SK-N-SH (cell line): Measurements from ENCODE around the gene GPR171. TPM values are rescaled to one million over a fixed set of nuclear protein-coding genes. Genes with fewer than 3 reads are reported as not detected.

Source experiments
- CTCF ChIA-PET: fragments of 300-600, 350-600 bp; formaldehyde crosslinking; extraction: SDS; loops from one replicate; lab custom pipeline; 2021; lab: Yijun Ruan, JAX
- POLR2A ChIA-PET: fragments of 350-600 bp; sonication (Branson Sonifier 250); formaldehyde crosslinking; extraction: SDS; loops from one replicate; lab custom pipeline; 2020; ENCODE audit warnings: antibody characterized with exemption, inconsistent platforms; lab: Yijun Ruan, JAX
- DNase-seq: peaks from one replicate; pipeline ENCODE4 v3.0.0; 2012
- H2AFZ ChIP-seq: fragments of 200-600 bp; sonication (generic); 2 replicates; pipeline ENCODE4 v1.8.1; 2016; ENCODE audit warnings: antibody characterized with exemption, mild to moderate bottlenecking, low read depth
- H3F3A ChIP-seq: fragments of 200-600 bp; sonication (generic); replicated peaks from 2 replicates; pipeline ENCODE3; 2016; ENCODE audit warnings: antibody characterized with exemption, mild to moderate bottlenecking; ENCODE audit not compliant: insufficient read depth
- H3K27ac ChIP-seq, 2 experiments: fragments of 200-500 bp in 1 of 2; fragments of 200-600 bp in 1 of 2; sonication (Bioruptor generic) in 1 of 2; sonication (generic), shearing (Covaris generic) in 1 of 2; 2 replicates each; pipeline versions ENCODE4 v1.5.1 to v1.6.1; 2014 to 2016; ENCODE audit warnings: low read depth in 2 of 2, inconsistent platforms in 1 of 2, low read length in 1 of 2, mild to moderate bottlenecking in 1 of 2, mixed read lengths in 1 of 2
- H3K27me3 ChIP-seq: fragments of 200-600 bp; sonication (generic), shearing (Covaris generic); 2 replicates; pipeline ENCODE4 v1.6.1; 2016; ENCODE audit warnings: mixed run types; ENCODE audit not compliant: insufficient read depth
- H3K36me3 ChIP-seq, 2 experiments: fragments of 200-500 bp in 1 of 2; fragments of 200-600 bp in 1 of 2; sonication (Bioruptor generic) in 1 of 2; sonication (generic) in 1 of 2; replicated peaks in 1 of 2; 2 replicates each; pipeline versions ENCODE3 to v1.5.1; 2014 to 2016; ENCODE audit warnings: low read length in 1 of 2, mild to moderate bottlenecking in 1 of 2; ENCODE audit not compliant: insufficient read depth in 2 of 2, control insufficient read depth in 1 of 2
- H3K4me1 ChIP-seq, 2 experiments: fragments of 200-500 bp in 1 of 2; fragments of 200-600 bp in 1 of 2; sonication (Bioruptor generic) in 1 of 2; sonication (generic), shearing (Covaris generic) in 1 of 2; 2 replicates each; pipeline versions ENCODE4 v1.5.1 to v1.6.1; 2014 to 2016; ENCODE audit warnings: low read depth in 1 of 2, low read length in 1 of 2, mixed run types in 1 of 2; ENCODE audit not compliant: insufficient read depth in 2 of 2, control insufficient read depth in 1 of 2
- H3K4me2 ChIP-seq: fragments of 200-600 bp; sonication (generic), shearing (Covaris generic); 2 replicates; pipeline ENCODE4 v1.6.1; 2017; ENCODE audit warnings: mixed run types
- H3K4me3 ChIP-seq, 2 experiments: fragments of 200-500 bp in 1 of 2; fragments of 200-600 bp in 1 of 2; sonication (Bioruptor generic) in 1 of 2; sonication (generic), shearing (Covaris generic) in 1 of 2; 2 replicates each; pipeline versions ENCODE4 v1.5.1 to v1.8.1; 2014 to 2016; ENCODE audit warnings: low read depth in 2 of 2, inconsistent platforms in 1 of 2, low read length in 1 of 2, mild to moderate bottlenecking in 1 of 2, mixed read lengths in 1 of 2, moderate library complexity in 1 of 2
- H3K79me2 ChIP-seq: fragments of 200-600 bp; sonication (generic); 2 replicates; pipeline ENCODE4 v1.8.1; 2017; ENCODE audit warnings: mild to moderate bottlenecking; ENCODE audit not compliant: insufficient read depth
- H3K9ac ChIP-seq: fragments of 200-600 bp; sonication (generic); 2 replicates; pipeline ENCODE4 v1.6.1; 2017; ENCODE audit warnings: mixed run types
- H3K9me2 ChIP-seq: fragments of 200-600 bp; sonication (generic); 2 replicates; pipeline ENCODE4 v1.6.1; 2017; ENCODE audit warnings: mixed run types
- H3K9me3 ChIP-seq: fragments of 200-600 bp; sonication (generic); 2 replicates; pipeline ENCODE4 v1.6.1; 2017; ENCODE audit warnings: mixed run types, mild to moderate bottlenecking, moderate library complexity
- H4K20me1 ChIP-seq: fragments of 200-600 bp; sonication (generic); 2 replicates; pipeline ENCODE4 v1.6.1; 2017; ENCODE audit warnings: mild to moderate bottlenecking, mixed run types; ENCODE audit not compliant: insufficient read depth
- FOXJ3 ChIP-seq: sonication (generic); formaldehyde crosslinking; IDR thresholded peaks from 2 replicates; pipeline ENCODE4 v1.5.1; 2020; ENCODE audit warnings: mild to moderate bottlenecking, missing genetic modification reagents
- GABPA ChIP-seq: IDR thresholded peaks from 2 replicates; pipeline ENCODE4 v1.4.0; 2012; ENCODE audit warnings: low read depth, mild to moderate bottlenecking
- GATA2 ChIP-seq: sonication (generic); formaldehyde crosslinking; IDR thresholded peaks from 2 replicates; pipeline ENCODE4 v1.5.0; 2020; ENCODE audit warnings: mild to moderate bottlenecking, missing genetic modification reagents
- JUND ChIP-seq: IDR thresholded peaks from 2 replicates; pipeline ENCODE4 v1.4.0; 2012
- POLR2AphosphoS5 ChIP-seq: IDR thresholded peaks from 2 replicates; pipeline ENCODE4 v1.6.1; 2012; ENCODE audit warnings: low read depth, low read length
- RAD21 ChIP-seq: IDR thresholded peaks from 2 replicates; pipeline ENCODE4 v1.6.1; 2012; ENCODE audit warnings: mild to moderate bottlenecking, low read length
- SIN3A ChIP-seq: IDR thresholded peaks from 2 replicates; pipeline ENCODE4 v1.6.1; 2012; ENCODE audit warnings: low read depth, mild to moderate bottlenecking, low read length, moderate library complexity, borderline replicate concordance
- SMC3 ChIP-seq: IDR thresholded peaks from 2 replicates; pipeline ENCODE4 v1.6.1; 2012; ENCODE audit warnings: low read depth, low read length, improper control_type of control experiment
- TAF1 ChIP-seq: IDR thresholded peaks from 2 replicates; pipeline ENCODE4 v1.6.1; 2012; ENCODE audit warnings: low read depth, mild to moderate bottlenecking, low read length, moderate library complexity, borderline replicate concordance
- WGBS: methylation state at CpG from one replicate; pipeline ENCODE4 v1.1.6; 2017; ENCODE audit warnings: low lambda C conversion rate; 5-methylcytosine and 5-hydroxymethylcytosine counted together
- polyA plus RNA-seq, 3 experiments: library from polyadenylated mRNA; depleted of rRNA; stranded (reverse); fragments of >200 nt; gene quantifications; 2 replicates each; pipeline ENCODE4 v1.2.3, GENCODE V29; 2012
- TF ChIP-seq, protein P1 (sequence below): IDR thresholded peaks from 2 replicates; pipeline ENCODE4; 2012
- TF ChIP-seq, protein P2 (sequence below): IDR thresholded peaks from 2 replicates; pipeline ENCODE4 v1.6.1; 2012; ENCODE audit warnings: mild to moderate bottlenecking, low read depth, low read length, moderate library complexity
- TF ChIP-seq, protein P3 (sequence below): fragments of 150-350 bp; IDR thresholded peaks from 2 replicates; pipeline ENCODE4 v1.6.1; 2016; ENCODE audit warnings: mild to moderate bottlenecking, low read depth, low read length
- TF ChIP-seq, protein P4 (sequence below): fragments of 200-600 bp; sonication (generic); IDR thresholded peaks from 2 replicates; pipeline ENCODE4 v1.6.1; 2017; ENCODE audit warnings: antibody characterized with exemption, mild to moderate bottlenecking, moderate library complexity
- TF ChIP-seq, protein P5 (sequence below): IDR thresholded peaks from 2 replicates; pipeline ENCODE4 v1.4.0; 2012; ENCODE audit warnings: low read depth, borderline replicate concordance
- TF ChIP-seq, protein P6 (sequence below): IDR thresholded peaks from 2 replicates; pipeline ENCODE4 v1.4.0; 2012; ENCODE audit warnings: low read depth

GPR171 gene
- polyA plus RNA-seq, 1 of the 3 experiments (the other 2 are of a cell fraction) = not detected

DNA sequence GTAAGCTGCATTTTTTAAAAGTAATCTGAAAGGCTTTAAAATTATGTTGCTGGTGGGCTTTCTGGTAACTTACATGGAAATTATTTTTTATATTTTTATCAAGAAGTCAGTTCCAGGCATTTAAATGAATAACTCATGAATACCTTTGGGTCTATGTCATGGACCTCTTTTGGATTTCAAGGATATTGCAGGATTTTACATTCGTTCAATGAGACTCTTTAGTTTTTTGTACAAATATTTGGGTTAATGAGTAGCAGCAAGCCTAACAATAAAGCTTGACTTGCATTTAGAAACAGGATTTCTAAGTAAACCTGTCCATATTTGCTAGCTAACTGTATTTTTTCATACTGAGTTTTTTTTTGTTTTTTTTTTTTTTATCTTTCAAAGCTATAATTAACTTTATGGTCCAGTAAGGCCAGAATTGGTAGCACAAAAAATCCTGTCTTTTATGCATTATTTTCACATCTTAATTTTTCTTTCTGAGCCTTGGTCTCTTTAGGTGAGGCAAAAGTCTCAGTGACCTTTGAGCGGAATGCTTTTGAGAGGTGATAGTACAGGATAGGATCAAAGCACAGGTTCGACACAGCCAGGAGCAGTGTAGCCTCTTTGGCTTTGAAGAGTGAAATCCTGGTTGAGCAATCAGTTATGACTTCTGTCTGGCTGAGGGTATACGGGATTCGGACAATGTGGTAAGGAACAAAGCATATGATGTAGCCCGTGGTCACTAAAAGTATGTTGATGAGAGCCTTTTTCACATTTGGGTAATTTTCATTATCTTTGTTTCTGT, 4.8 kb downstream of the GPR171 start:
- peak overlapping the region in 1 of 2 experiments; percentile 36; a peak in 2 of 4 replicates for H3K27ac ChIP-seq
- no peaks in the 10 kb centered on the region for H3K9me3 ChIP-seq
- no peak overlapping the region for H3K4me3 ChIP-seq
- no peaks in the 10 kb centered on the region for H3K4me1 ChIP-seq
- H3F3A ChIP-seq = no peaks in the 10 kb centered on the region
- H3K36me3 ChIP-seq = no peaks in the 10 kb centered on the region
- no peaks in the 10 kb centered on the region for H3K9me2 ChIP-seq
- no peaks in the 10 kb centered on the region for H3K27me3 ChIP-seq
- DNase-seq = no peak
- no peaks in the 10 kb centered on the region for H4K20me1 ChIP-seq
- TF ChIP-seq GATA2 (CRISPR knock-in tag) (no peak), TAF1 (no peak), JUND (no peak)
- TF ChIP-seq, protein P1, sequence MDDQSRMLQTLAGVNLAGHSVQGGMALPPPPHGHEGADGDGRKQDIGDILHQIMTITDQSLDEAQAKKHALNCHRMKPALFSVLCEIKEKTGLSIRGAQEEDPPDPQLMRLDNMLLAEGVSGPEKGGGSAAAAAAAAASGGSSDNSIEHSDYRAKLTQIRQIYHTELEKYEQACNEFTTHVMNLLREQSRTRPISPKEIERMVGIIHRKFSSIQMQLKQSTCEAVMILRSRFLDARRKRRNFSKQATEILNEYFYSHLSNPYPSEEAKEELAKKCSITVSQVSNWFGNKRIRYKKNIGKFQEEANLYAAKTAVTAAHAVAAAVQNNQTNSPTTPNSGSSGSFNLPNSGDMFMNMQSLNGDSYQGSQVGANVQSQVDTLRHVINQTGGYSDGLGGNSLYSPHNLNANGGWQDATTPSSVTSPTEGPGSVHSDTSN = no peak
- CTCF ChIA-PET = interaction anchor here (0.6 to 3.3 kb wide), 3 partner anchors 13 to 30 kb away, joined by 3 to 21 read pairs (median 4); no protein-coding TSS in a partner anchor
- no peak overlapping the region for H3K9ac ChIP-seq
- H3K79me2 ChIP-seq = no peaks in the 10 kb centered on the region
- H2AFZ ChIP-seq = no peak overlapping the region
- 64% methylated on average over 6 of the region's 6 CpGs for WGBS
- POLR2A ChIA-PET = no interaction called here
- no peak overlapping the region for H3K4me2 ChIP-seq

DNA sequence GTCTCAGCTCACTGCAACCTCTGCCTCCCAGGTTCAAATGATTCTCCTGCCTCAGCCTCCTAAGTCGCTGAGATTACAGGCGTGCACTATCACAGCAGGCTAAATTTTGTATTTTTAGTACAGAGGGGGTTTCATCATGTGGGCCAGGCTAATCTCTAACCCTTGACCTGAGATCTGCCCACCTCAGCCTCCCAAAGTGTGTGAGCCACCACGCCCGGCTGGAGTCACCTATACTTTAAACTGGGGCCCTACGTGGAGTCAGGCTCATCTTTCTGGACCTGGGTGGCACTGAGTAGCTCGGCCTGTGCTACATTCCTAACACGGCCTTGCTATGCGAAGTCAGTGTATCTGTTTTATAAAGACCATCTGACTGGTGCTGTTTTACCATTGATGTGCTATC, 5.8 kb downstream of the GPR171 start:
- Histone ChIP-seq H3K9ac (no peak overlapping the region), H3K36me3 (no peaks in the 10 kb centered on the region), H3K9me3 (no peaks in the 10 kb centered on the region), H3K4me1 (no peaks in the 10 kb centered on the region), H3K27me3 (no peaks in the 10 kb centered on the region), H3K4me3 (no peak overlapping the region), H3K4me2 (no peak overlapping the region), H3K9me2 (no peaks in the 10 kb centered on the region), H2AFZ (no peak overlapping the region), H3K79me2 (no peaks in the 10 kb centered on the region), H3K27ac (no peak overlapping the region), H3F3A (no peaks in the 10 kb centered on the region), H4K20me1 (no peaks in the 10 kb centered on the region)
- TF ChIP-seq, protein P2, sequence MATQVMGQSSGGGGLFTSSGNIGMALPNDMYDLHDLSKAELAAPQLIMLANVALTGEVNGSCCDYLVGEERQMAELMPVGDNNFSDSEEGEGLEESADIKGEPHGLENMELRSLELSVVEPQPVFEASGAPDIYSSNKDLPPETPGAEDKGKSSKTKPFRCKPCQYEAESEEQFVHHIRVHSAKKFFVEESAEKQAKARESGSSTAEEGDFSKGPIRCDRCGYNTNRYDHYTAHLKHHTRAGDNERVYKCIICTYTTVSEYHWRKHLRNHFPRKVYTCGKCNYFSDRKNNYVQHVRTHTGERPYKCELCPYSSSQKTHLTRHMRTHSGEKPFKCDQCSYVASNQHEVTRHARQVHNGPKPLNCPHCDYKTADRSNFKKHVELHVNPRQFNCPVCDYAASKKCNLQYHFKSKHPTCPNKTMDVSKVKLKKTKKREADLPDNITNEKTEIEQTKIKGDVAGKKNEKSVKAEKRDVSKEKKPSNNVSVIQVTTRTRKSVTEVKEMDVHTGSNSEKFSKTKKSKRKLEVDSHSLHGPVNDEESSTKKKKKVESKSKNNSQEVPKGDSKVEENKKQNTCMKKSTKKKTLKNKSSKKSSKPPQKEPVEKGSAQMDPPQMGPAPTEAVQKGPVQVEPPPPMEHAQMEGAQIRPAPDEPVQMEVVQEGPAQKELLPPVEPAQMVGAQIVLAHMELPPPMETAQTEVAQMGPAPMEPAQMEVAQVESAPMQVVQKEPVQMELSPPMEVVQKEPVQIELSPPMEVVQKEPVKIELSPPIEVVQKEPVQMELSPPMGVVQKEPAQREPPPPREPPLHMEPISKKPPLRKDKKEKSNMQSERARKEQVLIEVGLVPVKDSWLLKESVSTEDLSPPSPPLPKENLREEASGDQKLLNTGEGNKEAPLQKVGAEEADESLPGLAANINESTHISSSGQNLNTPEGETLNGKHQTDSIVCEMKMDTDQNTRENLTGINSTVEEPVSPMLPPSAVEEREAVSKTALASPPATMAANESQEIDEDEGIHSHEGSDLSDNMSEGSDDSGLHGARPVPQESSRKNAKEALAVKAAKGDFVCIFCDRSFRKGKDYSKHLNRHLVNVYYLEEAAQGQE = no peak
- TF ChIP-seq, protein P3, sequence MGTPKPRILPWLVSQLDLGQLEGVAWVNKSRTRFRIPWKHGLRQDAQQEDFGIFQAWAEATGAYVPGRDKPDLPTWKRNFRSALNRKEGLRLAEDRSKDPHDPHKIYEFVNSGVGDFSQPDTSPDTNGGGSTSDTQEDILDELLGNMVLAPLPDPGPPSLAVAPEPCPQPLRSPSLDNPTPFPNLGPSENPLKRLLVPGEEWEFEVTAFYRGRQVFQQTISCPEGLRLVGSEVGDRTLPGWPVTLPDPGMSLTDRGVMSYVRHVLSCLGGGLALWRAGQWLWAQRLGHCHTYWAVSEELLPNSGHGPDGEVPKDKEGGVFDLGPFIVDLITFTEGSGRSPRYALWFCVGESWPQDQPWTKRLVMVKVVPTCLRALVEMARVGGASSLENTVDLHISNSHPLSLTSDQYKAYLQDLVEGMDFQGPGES = no peak
- no peak for TF ChIP-seq SMC3
- no peak for TF ChIP-seq FOXJ3 (CRISPR knock-in tag)
- no peak for TF ChIP-seq TAF1
- TF ChIP-seq JUND = no peak
- TF ChIP-seq, protein P4, sequence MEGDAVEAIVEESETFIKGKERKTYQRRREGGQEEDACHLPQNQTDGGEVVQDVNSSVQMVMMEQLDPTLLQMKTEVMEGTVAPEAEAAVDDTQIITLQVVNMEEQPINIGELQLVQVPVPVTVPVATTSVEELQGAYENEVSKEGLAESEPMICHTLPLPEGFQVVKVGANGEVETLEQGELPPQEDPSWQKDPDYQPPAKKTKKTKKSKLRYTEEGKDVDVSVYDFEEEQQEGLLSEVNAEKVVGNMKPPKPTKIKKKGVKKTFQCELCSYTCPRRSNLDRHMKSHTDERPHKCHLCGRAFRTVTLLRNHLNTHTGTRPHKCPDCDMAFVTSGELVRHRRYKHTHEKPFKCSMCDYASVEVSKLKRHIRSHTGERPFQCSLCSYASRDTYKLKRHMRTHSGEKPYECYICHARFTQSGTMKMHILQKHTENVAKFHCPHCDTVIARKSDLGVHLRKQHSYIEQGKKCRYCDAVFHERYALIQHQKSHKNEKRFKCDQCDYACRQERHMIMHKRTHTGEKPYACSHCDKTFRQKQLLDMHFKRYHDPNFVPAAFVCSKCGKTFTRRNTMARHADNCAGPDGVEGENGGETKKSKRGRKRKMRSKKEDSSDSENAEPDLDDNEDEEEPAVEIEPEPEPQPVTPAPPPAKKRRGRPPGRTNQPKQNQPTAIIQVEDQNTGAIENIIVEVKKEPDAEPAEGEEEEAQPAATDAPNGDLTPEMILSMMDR = no peak
- TF ChIP-seq, protein P5, sequence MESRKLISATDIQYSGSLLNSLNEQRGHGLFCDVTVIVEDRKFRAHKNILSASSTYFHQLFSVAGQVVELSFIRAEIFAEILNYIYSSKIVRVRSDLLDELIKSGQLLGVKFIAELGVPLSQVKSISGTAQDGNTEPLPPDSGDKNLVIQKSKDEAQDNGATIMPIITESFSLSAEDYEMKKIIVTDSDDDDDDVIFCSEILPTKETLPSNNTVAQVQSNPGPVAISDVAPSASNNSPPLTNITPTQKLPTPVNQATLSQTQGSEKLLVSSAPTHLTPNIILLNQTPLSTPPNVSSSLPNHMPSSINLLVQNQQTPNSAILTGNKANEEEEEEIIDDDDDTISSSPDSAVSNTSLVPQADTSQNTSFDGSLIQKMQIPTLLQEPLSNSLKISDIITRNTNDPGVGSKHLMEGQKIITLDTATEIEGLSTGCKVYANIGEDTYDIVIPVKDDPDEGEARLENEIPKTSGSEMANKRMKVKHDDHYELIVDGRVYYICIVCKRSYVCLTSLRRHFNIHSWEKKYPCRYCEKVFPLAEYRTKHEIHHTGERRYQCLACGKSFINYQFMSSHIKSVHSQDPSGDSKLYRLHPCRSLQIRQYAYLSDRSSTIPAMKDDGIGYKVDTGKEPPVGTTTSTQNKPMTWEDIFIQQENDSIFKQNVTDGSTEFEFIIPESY = no peak
- TF ChIP-seq GABPA = no peak
- TF ChIP-seq, protein P6, sequence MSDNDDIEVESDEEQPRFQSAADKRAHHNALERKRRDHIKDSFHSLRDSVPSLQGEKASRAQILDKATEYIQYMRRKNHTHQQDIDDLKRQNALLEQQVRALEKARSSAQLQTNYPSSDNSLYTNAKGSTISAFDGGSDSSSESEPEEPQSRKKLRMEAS = no peak
- no peak for TF ChIP-seq RAD21
- no peak for TF ChIP-seq POLR2AphosphoS5
- no peak for TF ChIP-seq SIN3A
- POLR2A ChIA-PET = no interaction called here
- CTCF ChIA-PET = interaction anchor here (0.7 to 3.3 kb wide), 3 partner anchors 12 to 29 kb away, joined by 3 to 21 read pairs (median 4); no protein-coding TSS in a partner anchor
- 91% methylated on average over 8 of the region's 8 CpGs for WGBS
- DNase-seq = no peak
